Body of pancreas (tissue), 4 donors: ENCODE measurements around the gene ZKSCAN5.

Experiments
- POLR2A ChIP-seq, 3 donors: fragments of 450-650 bp; IDR thresholded peaks; one replicate each; pipeline ENCODE4 v1.6.1; 2016; ENCODE audit warnings: antibody characterized with exemption in 3 of 3, mild to moderate bottlenecking in 2 of 3
- TF ChIP-seq, protein P1 (sequence below), 7 experiments: fragments of 450-650 bp in 4 of 7; fragments of 200-600 bp in 3 of 7; sonication (generic) in 3 of 7; IDR thresholded peaks; one replicate each; pipeline ENCODE4 v1.5.1; 2016 to 2019; ENCODE audit warnings: antibody characterized with exemption in 7 of 7

DNA sequence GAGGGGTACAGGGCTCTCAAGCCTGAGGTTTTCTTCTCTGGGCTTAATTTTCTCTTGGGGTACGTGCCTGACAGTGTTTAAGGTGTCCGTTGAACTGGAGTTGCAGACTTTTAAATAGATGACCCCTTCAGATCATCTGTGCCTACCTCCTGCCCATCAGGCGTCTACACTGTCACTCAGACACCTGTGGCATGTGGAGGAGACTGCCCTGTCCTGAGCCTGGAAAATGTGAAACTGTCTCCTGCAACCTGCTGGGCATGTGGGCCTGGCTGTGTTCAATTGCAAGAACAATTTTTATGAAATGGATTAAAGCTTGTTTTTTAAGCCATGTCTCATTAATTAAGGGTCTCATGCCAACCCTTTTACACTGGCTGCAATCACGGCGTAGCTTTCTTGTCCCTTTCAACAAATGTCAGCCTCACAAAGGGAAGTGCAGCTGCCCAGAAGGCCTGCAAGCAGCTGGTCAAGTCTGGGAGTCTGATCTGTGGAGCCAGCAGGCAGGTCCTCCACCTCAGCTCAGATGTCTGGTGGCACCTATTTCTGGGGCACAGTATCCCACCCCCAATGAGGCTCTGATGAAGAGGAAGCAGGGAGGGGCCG lies 47.3 kb upstream of the ZKSCAN5 start:
- TF ChIP-seq, protein P1, sequence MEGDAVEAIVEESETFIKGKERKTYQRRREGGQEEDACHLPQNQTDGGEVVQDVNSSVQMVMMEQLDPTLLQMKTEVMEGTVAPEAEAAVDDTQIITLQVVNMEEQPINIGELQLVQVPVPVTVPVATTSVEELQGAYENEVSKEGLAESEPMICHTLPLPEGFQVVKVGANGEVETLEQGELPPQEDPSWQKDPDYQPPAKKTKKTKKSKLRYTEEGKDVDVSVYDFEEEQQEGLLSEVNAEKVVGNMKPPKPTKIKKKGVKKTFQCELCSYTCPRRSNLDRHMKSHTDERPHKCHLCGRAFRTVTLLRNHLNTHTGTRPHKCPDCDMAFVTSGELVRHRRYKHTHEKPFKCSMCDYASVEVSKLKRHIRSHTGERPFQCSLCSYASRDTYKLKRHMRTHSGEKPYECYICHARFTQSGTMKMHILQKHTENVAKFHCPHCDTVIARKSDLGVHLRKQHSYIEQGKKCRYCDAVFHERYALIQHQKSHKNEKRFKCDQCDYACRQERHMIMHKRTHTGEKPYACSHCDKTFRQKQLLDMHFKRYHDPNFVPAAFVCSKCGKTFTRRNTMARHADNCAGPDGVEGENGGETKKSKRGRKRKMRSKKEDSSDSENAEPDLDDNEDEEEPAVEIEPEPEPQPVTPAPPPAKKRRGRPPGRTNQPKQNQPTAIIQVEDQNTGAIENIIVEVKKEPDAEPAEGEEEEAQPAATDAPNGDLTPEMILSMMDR (IDR thresholded peaks at IDR 0.05), result no peak
- TF ChIP-seq POLR2A (IDR thresholded peaks at IDR 0.05), result no peak
